GM19043 (cell line): Measurements from ENCODE around the gene RGS3.

Source experiments
- ATAC-seq: cut with Tn5 transposase; IDR thresholded peaks from one replicate; pipeline ENCODE4 v1.9.1; 2021; ENCODE audit warnings: low read depth; ENCODE audit not compliant: unreplicated experiment

RGS3 gene

GRCh38 chr9:113597390-113598241 is 134.1 kb downstream of the RGS3 start:
- no peak for ATAC-seq

GRCh38 chr9:113598451-113598850 is 134.9 kb downstream of the RGS3 start:
- no peak for ATAC-seq

DNA sequence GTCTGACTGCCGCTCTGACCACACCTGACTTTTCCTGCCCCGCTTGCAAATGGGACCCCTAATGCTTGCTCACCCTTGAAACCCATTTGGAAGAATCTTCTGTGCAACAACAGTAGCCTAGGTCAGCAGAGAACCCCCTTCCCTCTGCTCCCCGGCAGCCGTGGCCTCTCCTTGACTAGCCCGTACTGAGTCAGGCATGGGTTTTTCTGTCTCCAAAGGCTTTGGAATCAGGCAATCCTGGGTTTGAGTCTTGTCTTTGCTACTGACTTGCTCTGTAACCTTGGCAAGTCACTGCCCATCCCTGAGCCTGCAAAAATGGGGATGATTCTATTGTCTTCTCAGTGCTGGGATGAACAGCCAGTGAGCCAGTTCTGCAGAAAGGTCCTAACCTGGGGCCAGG is 135.4 kb downstream of the RGS3 start:
- no peak for ATAC-seq

- ATAC-seq = no peak
Observed at GRCh38 chr9:113599646-113600022, 136.1 kb downstream of the RGS3 start.

- ATAC-seq = no peak
Observed at GRCh38 chr9:113600023-113600823, 136.7 kb downstream of the RGS3 start.

GRCh38 chr9:113600871-113601614 is 137.5 kb downstream of the RGS3 start:
- no peak for ATAC-seq

DNA sequence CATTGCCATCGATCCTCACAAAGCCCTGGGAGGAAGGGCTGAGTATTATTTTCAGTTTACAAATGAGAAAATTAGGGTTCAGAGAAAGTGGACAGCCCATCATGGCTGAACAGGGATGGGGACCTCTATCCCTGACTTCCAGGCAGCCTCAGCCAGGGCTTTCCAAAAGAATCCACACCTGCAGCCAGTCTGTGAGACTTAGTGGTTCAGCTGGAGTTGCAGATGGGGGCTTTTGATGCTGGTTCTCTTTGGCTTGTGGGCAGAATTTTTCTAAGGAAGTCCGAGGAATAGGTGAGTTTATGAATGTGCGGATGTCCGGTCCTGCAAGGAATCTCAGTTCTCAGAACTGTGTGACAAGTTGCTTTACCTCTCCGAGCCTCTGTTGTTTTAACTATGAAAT is 138.1 kb downstream of the RGS3 start:
- no peak for ATAC-seq

DNA sequence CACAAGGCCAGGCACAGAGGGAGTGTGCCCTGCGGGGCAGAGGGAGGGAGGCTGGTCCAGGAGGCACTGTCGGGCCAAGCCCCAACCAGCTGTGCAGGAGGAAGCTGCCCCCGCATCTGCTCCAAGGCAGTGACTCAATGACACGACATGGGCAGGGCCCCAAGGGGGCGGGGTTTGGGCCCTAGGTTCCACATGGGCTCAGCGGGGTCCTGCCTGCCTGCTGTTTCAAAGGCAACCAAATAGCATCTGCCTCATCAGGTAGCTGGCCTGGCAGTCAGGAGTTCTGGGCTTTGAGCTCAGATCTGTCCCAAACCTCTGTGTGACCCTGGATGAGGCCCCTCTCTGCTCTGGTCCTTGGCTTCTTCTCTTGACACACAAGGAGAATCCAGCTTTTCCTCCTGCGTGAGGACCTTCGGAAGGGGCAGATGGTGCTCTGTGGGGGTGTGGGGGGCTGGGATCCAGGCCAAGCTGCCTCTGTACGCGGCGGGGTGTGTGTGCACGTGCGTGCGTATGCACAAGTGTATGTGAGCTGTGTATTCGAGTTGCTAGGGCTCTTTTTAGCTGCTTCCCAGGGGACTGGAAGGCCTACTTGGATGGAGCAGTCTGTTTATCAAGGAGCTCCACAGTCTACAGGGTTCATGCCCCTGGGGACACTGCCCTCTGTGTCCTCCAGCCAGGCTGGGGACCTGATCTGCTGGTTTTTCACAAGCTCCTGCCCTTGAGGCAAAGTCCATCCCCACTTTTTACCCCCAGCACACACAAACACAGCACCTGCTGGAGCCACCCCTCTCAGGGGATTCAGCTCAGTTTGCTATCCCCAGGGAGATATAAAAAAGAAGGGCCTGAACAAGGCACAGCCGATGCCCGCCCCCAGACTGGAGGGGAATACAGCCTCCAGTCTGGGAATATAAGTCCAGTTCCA is 138.9 kb downstream of the RGS3 start:
- peak; percentile 79 for ATAC-seq

- no peak for ATAC-seq
Observed at GRCh38 chr9:113603048-113603375, 139.5 kb downstream of the RGS3 start.

DNA sequence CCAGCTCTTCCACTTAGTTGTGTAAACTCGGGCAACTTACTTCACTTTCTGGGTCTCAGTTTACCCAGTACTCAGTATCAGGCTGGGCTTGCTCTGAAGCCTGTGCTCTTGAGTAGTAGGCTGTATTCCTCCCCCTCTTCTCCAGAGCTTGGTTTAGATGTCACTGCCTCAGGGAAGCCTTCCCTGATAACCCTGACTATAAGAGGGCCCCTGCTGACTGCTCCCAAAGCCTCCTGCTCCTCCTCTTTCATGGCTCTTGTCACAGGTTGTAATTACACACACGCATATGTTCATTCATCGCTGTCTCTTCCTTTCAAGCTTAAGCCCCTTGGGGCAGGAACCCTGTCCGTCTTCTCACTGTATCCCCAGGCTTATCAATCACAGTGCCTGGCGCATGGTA is 140.2 kb downstream of the RGS3 start:
- no peak for ATAC-seq

- no peak for ATAC-seq
Observed at GRCh38 chr9:113604393-113604792, 140.9 kb downstream of the RGS3 start.

DNA sequence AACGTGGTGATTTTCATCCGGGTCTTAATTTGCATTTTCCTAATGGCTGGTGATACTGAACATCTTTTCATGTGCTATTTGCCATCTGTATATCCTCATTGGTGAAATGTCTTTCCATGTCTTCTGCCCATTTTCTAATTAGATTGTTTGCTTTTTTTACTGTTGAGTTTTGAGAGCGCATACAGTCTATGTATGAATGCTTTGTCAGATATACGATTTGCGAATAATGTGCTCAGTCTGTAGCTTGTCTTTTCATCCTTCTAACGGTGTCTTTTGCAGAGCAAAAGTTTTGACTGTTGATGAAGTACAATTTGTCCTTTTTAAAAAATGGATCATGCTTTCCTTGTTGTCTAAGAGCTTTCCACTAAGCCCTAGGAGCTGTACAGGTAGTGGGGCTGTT is 143.0 kb downstream of the RGS3 start:
- no peak for ATAC-seq

DNA sequence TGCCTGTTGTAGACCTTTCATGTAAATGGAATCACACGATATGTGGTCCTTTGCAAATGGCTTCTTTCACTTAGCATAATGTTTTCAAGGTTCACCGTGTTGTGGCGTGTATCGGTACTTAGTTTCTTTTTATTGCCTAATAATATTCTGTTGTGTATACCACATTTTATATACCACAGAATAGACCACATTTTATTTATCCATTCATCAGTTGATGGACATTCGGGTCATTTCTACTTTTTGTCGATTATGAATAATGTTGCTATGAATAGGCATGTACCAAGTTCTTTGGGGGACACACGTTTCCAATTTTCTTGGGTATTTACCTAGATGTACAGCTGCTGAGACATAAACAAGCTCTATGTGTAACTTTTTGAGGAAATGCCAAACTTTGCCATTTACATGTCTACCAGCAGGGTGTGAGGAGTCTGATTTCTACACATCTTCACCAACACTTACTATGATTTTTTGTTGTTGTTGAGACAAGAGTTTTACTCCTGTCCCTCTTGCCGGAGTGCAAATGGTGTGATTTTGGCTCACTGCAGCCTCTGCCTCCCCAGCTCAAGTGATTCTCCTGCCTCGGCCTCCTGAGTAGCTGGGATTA is 144.7 kb downstream of the RGS3 start:
- no peak for ATAC-seq

DNA sequence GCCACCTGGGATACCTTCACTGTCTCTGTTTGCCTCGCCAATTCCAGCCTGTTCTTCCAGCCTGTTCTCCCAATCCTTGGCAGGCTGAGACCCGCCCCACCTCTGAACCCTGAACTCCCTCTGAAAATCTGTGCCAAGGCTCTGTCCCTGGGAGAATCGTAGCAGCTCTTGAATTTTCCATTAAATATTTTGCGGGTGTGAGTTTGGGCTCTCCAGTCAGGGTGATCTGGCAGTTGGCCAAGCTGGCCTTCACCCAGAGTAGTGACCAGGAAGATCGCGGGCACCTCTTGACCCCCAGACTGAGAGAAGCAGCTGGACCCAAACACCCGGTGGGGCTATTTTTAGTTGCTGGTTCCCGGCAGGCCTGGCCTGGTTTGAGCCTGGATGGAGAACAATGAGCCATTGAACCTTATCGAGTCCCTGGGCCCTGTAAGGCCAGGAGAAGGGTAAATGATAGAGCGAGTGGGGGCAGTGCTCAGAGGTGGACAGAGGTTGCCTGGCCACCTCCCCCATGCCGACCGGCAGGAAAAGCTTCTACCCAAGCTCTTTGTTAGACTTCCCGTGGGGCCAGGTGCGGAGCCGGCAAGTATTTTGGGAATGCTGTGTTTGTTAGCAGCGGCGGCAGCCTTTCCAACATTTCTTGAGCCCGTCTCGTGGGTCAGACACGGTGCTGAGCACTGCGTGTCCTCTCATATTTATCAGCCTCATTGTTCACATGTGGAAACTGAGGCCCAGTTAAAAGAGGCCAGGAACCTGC is 146.2 kb downstream of the RGS3 start:
- no peak for ATAC-seq

DNA sequence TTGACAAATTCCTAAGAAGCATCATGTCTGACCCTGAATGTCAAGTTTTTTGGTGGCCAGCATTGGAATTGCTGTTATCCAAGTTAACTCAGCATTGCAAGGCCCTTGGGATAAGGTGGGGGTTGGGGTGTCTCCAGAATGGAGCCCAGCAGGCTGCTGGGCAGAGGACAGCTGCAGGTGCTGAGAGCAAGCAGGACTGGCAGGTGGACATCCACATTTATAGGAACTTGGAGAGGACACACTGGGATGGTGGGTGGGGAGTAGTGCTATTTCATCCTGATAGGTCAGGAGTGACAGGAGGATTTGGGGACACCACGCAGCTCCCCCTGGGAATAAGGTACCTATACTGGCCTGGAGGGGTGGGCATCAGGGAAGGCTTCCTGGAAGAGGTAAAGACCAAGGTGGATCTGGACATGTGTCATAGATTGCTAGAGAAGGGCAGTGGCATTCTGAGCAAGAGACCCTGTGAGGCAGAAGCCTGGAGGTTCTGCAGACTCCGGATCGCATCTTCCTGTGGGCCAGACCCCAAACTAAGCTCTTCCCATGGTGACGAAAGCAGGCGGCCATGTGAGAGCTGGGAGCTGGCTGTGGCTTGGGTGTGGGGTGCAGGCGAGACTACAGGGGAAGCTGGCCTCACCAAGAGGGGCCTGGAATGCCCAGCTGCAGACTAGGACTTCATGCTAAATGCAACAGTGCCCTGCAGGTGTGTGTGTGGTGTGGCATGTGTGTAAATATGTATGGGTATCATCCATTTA is 148.1 kb downstream of the RGS3 start:
- no peak for ATAC-seq

GRCh38 chr9:113612216-113612747 is 148.8 kb downstream of the RGS3 start:
- no peak for ATAC-seq

GRCh38 chr9:113612828-113613227 is 149.3 kb downstream of the RGS3 start:
- ATAC-seq = no peak

GRCh38 chr9:113613815-113614413 is 150.4 kb downstream of the RGS3 start:
- no peak for ATAC-seq
